GM20431 (cell line): ENCODE measurements around the gene CKM.
"Not testable (repeated sequence)": the region's sequence is repeated elsewhere in the genome, so short reads cannot be mapped to it uniquely, and the experiment has no call there.

Source experiments
- in situ Hi-C: fragments of 300-500 bp; cut with MseI, MboI; formaldehyde crosslinking; loops from one replicate; pipeline ENCODE4 v1.15.0; 2020; ENCODE audit warnings: low sequenced_read_pairs; ENCODE audit not compliant: unreplicated experiment

Gene CKM

GRCh38 chr19:45297674-45298073, 25.0 kb downstream of the CKM start:
- in situ Hi-C loops, result no loop called here

GRCh38 chr19:45296355-45296754, 26.3 kb downstream of the CKM start:
- in situ Hi-C loops, result no loop called here

GRCh38 chr19:45295873-45296272, 26.8 kb downstream of the CKM start:
- in situ Hi-C loops, result no loop called here

- in situ Hi-C loops, result no loop called here
Measured at GRCh38 chr19:45294291-45295029, 28.2 kb downstream of the CKM start.

GRCh38 chr19:45293682-45294081, 29.0 kb downstream of the CKM start:
- in situ Hi-C loops, result no loop called here

DNA sequence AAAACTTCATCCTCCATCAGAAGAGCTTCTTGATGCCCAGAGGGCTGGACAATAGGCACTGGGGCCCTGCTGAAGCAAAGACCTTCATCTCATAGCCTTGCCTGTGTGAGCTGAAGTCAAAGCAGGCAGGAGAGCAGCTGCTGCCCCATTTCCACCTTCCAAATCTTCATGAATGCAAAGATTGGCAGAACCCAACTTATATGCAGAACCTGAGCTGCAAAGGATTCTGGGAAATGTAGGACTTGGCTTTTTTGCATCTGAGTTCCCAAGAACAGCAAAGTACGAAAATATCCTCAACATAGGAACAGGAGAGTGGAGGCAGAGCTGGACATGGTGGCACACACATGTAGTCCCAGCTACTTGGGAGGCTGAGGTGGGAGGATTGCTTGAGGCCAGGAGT, 30.8 kb downstream of the CKM start:
- in situ Hi-C loops, result no loop called here

DNA sequence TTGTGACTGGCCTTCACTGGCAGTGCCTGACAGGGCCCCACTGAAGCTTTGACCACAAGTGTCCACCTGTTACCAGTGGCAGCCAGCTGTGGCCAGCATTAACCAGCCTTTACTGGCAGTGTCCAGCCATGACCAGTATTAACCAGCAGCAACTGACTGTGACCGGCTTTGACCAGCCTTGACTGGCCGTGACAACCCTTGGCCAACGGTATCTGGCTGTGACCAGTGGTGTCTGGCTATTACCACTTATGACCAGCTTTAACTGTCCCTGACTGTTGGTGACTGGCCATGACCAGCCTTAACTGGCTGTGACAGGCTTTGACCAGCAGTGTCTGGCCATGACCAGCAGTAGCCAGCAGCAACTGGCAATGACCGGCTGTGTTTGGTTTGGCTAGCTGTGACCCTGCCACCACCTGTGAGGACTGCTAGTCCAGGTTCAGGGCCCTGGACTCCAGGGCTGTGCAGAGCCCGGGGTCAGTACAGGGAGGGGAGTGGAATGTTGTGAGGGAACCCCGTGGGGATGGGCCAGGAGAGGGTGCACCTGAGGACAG, 32.2 kb downstream of the CKM start:
- in situ Hi-C loops, result no loop called here

- in situ Hi-C loops, result no loop called here
Measured at GRCh38 chr19:45283443-45284033, 39.1 kb downstream of the CKM start.

DNA sequence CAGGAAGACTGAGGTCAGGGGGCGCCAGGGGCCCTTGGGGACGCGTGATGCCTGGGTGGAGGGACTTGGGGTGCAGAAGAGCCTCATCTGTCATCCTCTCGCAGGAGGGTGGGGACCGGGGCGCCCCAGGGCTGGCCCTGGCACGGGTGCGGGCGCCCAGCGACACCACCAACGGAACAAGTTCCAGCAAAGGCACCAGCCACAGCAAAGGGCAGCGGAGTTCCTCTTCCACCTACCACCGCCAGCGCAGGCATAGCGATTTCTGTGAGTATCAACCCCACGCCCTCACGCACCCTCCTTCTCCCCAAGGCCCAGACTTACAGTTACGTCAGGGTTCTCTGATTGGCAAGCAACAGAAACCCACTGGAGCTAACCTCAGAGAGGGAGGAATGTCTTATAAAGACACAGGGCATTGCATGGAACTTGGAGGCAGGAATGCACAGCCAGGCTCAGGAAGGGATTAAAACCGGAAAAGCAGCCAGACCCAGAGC, 42.2 kb downstream of the CKM start:
- in situ Hi-C loops, result no loop called here

DNA sequence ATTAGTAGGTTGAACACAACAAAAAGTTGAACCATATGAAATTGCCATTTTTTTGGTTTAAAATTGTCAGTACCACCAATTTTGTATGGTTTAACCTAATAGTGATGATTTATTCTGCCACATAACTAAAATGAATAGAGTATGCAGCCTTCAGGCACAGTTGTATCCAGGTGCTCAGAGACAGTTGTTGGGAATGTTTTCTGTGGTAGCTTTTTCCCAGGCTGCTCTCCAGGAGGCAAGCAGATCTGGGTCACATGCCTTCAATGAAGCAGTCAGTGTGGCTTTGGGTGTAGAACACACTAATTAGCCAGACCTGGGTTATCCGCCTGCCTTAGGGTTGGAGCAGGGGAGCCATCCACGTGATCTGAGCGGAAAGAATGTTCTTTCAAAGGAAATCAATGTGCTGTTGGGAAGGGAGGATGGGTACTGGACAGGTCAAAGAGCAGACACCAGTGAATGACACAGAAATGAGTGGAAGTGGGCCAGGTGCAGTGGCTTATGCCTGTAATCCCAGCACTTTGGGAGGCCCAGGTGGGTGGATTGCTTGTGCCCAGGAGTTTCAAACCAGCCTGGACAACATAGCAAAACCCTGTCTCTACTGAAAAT, 43.0 kb downstream of the CKM start:
- in situ Hi-C loops, result no loop called here

- in situ Hi-C loops, result no loop called here
Measured at GRCh38 chr19:45278087-45278486, 44.6 kb downstream of the CKM start.

DNA sequence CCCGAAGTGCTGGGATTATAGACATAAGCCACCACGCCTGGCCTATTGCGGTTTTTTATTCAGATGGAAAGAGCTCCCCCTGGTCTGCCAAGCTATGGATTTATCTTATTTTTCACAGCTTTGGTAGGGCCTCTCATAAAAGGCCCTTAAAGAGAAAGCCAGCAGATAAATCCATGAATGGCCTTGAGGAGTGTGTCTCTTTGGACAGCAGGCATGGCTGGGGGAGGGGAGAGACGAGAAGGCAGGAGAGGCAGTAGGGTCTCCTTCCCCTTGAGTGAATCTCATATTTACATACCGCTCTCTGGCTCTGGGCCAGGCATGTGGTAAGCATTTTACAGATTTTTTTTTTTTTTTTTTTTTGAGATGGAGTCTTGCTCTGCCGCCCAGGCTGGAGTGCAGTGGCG, 46.4 kb downstream of the CKM start:
- in situ Hi-C loops, result no loop called here

- in situ Hi-C loops, result no loop called here
Measured at GRCh38 chr19:45275370-45275971, 47.2 kb downstream of the CKM start.

DNA sequence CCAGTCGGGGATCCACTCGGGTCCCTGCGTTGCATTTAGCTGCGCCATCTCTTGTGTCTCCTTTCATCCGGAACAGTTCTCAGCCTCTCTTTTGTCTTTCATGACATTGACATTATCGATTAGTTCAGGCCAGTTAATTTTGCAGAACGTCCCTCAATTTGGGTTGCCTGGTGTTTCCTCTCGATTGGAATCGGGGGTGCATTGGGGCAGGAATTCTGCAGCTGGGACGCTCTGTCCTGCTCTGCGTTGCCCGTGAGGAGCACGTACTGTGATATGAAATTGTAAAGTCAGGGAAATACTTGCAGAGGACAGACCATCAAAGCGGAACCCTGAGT, 49.2 kb downstream of the CKM start:
- in situ Hi-C loops, result no loop called here

DNA sequence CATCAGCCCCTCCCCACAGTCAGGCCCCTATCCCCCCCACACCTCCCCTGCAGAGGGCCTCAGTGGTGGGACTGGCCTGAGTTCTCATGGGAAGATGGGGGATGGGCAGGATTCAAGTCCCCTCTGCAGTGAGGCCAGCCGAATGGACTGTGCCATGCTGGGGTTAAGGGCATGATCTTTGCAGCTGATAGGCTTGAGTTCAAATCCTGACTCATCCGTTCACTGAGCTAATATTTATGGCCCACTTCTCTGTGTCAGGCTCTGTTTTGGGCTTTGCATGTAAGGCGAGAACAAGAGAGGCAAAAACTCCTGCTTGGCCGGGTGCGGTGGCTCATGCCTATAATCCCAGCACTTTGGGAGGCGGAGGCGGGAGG, 51.0 kb downstream of the CKM start:
- in situ Hi-C loops, result no loop called here

- in situ Hi-C loops, result no loop called here
Measured at GRCh38 chr19:45271098-45271734, 51.5 kb downstream of the CKM start.

GRCh38 chr19:45269939-45270338, 52.7 kb downstream of the CKM start:
- in situ Hi-C loops, result not testable (repeated sequence)

DNA sequence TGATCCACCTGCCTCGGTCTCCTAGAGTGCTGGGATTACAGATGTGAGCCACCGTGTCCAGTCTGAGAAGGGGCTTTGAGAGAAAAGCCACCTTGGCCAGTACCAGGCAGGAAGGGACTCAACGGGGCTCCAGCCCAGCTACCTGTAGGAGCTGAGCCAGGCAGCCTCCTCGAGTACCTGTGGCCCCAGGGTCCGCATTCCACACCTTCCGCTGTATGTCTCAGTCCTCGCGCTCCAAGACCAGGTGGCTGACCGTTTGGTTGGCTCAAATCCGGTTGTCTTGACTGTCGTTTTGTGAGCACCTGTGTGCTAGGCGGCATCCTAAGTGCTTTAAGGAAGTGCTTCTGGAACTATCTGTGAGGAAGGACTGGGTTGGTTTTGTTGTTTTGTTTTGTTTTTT, 55.4 kb downstream of the CKM start:
- in situ Hi-C loops, result no loop called here

GRCh38 chr19:45265375-45265774, 57.3 kb downstream of the CKM start:
- in situ Hi-C loops, result no loop called here

GRCh38 chr19:45264781-45265317, 57.8 kb downstream of the CKM start:
- in situ Hi-C loops, result no loop called here
